Central memory CD8-positive, alpha-beta T cell (primary cell): ENCODE measurements around the gene CD180.
A peak's percentile ranks its signal among the peaks of the same experiment; 100 is the strongest.

Source experiments
- ATAC-seq: fragments of 150-1000 bp; cut with Tn5 transposase; replicated peaks from 2 replicates; pipeline ENCODE4 v1.10.0; 2022; ENCODE audit warnings: mild to moderate bottlenecking, moderate FRiP score, moderate number of reproducible peaks; ENCODE audit not compliant: poor library complexity, severe bottlenecking; ENCODE audit errors: extremely low read depth
- DNase-seq, 2 donors: peaks; one replicate each; pipeline ENCODE4 v3.0.0; 2021; ENCODE audit warnings: low spot score in 2 of 2
- H3K27ac Mint-ChIP-seq: one replicate; pipeline ENCODE4 v1.8.0; 2022; ENCODE audit warnings: low read depth, mild to moderate bottlenecking, moderate library complexity, mixed read lengths
- H3K27me3 Mint-ChIP-seq: one replicate; pipeline ENCODE4 v1.8.0; 2022; ENCODE audit warnings: mixed read lengths
- H3K36me3 Mint-ChIP-seq: one replicate; pipeline ENCODE4 v1.8.0; 2022; ENCODE audit warnings: mild to moderate bottlenecking, moderate library complexity, mixed read lengths; ENCODE audit not compliant: insufficient read depth
- H3K4me1 Mint-ChIP-seq: one replicate; pipeline ENCODE4 v1.8.0; 2022; ENCODE audit warnings: mixed read lengths
- H3K4me3 Mint-ChIP-seq: one replicate; pipeline ENCODE4 v1.8.0; 2022; ENCODE audit warnings: mild to moderate bottlenecking, moderate library complexity, mixed read lengths
- H3K9me3 Mint-ChIP-seq: one replicate; pipeline ENCODE4 v1.8.0; 2022; ENCODE audit warnings: mixed read lengths

CD180 gene

DNA sequence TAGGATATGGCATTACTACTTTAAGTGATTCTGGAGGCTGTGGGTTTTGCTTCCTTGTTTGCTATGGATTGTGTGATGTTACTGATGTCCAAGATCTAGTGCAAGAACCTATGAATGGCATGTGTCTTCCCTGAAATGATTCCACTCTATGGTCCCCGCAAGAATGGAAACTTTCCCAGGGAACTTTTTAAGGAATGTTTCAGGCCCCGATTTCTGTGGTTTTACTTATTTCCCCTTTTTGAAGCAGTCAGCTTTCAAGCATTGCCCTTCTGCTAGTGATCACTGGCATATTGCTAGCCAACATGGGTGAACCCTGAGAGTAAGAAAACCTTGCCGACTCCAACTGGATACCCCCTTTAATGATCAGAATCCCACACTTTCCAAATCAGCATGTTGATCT lies 26.6 kb upstream of the CD180 start:
- peak overlapping the region; percentile 96 for H3K27ac Mint-ChIP-seq
- H3K36me3 Mint-ChIP-seq = no peaks in the 10 kb centered on the region
- peaks cover 47% of the 10 kb centered on the region for H3K4me1 Mint-ChIP-seq
- H3K4me3 Mint-ChIP-seq = no peak overlapping the region
- H3K27me3 Mint-ChIP-seq = no peaks in the 10 kb centered on the region
- no peaks in the 10 kb centered on the region for H3K9me3 Mint-ChIP-seq
- no peak for ATAC-seq
- DNase-seq = no peak

DNA sequence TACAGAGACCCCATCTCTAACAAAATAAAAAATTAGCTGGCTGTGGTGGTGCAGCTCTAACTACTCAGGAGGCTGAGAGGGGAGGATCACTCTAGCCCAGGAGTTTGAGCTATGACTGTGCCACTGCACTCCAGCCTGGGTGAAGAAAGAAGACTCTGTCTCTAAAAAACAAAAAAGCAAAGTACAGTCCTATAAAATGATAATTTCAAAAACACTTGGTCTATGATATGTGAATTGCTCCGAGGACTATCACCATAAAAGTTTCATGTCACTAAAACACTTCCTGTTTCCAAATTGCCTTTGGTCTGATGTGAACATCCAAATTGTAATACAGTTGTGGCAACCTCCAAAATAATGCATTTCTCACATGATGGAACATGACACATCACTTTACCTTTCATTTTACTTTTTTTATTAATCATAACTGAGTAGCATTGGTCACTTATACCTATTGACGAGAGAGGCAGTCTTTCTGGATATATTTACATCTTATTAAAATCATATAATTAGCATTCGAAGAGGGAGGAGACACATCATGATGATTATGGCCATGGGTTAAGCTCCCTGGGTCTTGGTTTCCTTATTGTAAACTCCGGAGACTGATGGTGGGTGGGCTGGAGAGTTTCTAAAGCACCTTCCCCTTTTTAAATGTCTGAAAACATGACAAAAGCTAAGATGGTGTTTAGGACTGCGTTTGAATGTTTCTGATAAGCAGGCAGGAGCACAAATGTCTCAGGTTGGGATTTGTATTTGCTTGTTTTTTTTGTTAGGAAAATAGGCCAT lies 25.8 kb upstream of the CD180 start:
- DNase-seq = no peak
- H3K9me3 Mint-ChIP-seq = no peaks in the 10 kb centered on the region
- no peaks in the 10 kb centered on the region for H3K36me3 Mint-ChIP-seq
- peaks cover 55% of the 10 kb centered on the region for H3K4me1 Mint-ChIP-seq
- H3K4me3 Mint-ChIP-seq = peak overlapping the region; percentile 66
- H3K27me3 Mint-ChIP-seq = no peaks in the 10 kb centered on the region
- peak overlapping the region; percentile 96 for H3K27ac Mint-ChIP-seq
- ATAC-seq = peak; percentile 20

DNA sequence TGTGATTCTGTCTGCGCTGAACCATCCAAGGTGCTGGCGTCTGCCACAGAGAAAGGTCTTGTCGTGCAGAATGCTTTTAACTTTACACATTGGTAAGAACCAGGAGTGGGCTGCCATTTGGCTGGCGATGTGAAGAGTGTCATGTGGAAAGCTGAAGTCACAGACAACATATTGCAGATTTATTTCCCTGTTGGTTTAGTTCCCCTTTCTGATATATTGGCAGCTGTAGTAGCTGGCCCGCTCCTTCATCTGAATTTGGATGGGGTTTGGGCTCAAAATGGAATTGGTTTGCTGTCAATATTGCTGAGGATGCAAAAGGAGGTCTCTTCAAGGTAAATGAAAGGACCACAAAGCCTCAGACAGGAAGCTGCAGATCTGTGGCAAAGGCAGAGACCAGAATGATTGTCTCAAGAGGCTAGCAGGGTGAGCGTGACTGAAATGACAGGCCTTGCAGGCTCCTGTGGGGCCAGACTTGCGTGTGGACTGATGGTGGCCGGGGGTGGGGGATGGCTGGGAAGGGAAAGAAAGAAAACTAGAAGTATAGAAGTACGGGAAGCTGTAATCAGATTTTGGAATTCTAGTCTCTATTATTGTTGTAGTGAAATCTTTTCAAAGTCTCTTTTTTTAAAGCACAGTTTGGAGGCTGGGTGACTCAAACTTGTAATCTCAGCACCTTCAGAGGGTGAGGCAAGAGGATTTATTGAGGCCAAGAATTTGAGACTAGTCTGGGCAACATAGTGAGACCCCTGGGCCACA lies 25.1 kb upstream of the CD180 start:
- Mint-ChIP-seq H3K36me3 (no peaks in the 10 kb centered on the region), H3K27me3 (no peaks in the 10 kb centered on the region), H3K27ac (peak overlapping the region; percentile 96), H3K4me3 (peak overlapping the region; percentile 66), H3K4me1 (peaks cover 63% of the 10 kb centered on the region), H3K9me3 (no peaks in the 10 kb centered on the region)
- peak in 1 of 2 donors; percentile 29 for DNase-seq
- ATAC-seq = peak; percentile 88

DNA sequence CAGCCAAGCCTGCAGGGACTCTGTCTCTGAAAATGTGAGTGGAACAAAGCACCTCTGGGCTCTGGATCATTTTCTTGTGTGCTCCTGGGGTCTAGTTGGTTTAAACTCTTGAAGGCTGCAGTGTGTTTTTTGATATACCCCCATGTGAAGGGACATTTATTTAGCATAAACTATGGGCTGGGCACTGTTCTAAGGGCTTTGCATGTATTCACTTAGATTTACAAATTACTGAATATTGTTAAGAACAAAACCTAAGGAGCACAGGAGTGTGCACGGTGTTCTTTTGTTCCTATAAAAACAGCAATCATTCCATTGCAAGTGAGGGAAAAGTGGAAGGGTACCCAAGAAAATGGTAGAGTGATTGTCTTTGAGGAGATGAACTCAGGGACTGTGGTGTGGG lies 20.0 kb upstream of the CD180 start:
- peak overlapping the region; percentile 97 for H3K27ac Mint-ChIP-seq
- DNase-seq = no peak
- H3K4me3 Mint-ChIP-seq = peak overlapping the region; percentile 62
- H3K36me3 Mint-ChIP-seq = peaks cover 11% of the 10 kb centered on the region
- no peak for ATAC-seq
- H3K27me3 Mint-ChIP-seq = no peaks in the 10 kb centered on the region
- H3K9me3 Mint-ChIP-seq = no peaks in the 10 kb centered on the region
- peaks cover 64% of the 10 kb centered on the region for H3K4me1 Mint-ChIP-seq

DNA sequence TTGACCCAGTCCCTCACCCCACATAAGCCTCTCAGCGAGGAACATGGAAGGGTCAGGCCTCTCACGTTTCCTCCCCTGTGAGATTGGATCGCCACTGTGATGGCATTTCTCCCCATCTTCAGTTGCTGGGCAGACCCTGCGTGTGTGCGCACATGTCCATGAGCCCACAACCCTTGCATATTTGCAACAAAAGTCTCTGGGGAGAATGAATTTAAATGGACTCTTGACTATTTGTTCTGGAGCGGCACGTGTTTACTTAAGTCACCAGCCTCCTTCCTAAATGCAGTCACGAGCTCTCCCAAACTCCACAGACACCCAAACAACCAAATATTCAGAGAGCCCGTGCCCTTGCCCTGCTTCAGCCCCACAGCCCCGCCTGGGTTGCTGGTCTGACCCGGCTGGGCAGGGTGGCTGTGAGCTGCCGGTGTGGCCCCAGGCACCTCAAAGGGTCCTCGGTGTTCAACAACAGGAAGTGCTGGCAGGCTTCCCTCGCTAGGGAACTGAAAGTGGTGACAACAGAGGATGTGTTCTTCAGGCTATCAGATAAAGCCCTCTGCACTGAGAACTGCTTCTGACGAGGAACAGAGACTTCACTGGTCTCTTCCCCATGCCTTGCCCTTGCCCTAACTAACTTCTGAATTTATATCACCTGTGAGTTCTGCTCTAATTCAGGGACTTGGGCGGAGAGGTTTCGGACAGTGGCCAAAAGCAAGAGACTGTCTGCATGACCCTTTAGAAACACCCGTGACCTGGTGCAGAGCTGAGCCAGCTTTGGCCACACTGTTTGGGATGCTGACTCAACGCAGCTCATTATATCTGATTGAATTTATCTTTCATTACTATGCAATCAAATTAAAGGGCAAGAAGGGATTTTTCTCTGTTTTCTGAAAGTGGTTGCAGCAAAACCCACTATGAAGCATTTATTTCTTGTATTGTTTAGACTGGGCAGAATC lies 19.2 kb upstream of the CD180 start:
- peak overlapping the region; percentile 62 for H3K4me3 Mint-ChIP-seq
- ATAC-seq = peak; percentile 99

DNA sequence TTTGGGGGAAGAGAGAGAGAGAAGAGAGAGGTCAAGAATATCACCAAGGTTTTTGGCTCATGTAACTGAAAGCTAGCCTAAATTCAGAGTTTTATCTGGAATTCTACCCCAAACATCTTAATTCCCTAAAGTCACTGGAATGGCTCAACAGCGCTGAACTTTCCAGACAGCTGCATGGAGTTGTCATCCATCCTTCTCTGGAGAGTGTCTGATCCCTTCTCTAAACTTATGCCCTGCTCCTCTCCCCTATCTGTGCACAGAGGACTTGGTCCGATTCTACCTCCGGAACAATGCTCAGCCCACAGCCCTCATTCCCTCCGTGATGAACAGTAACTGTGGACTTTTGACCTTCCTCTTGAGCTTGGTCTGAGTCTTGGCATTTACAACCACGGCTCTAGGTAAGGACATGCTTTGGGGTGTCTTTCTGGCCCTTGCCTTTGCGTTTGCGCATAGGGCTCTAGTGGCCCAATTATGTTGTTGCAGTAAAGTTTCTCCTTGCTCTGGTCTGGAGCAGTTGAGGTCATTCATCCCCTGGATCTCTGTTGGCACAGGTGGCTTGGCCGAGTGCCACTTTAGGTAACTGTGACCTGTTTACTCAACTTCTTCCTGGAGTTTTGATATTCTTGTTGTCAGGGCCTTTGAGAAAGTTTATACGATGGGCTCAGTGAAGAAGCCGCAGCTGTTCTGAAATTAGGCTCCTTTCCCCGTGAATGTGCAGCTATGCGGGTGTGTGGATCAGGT lies 18.3 kb upstream of the CD180 start:
- H3K9me3 Mint-ChIP-seq = no peaks in the 10 kb centered on the region
- no peak for ATAC-seq
- peak overlapping the region; percentile 97 for H3K27ac Mint-ChIP-seq
- no peaks in the 10 kb centered on the region for H3K27me3 Mint-ChIP-seq
- H3K4me3 Mint-ChIP-seq = peak overlapping the region; percentile 62
- DNase-seq = no peak
- peaks cover 55% of the 10 kb centered on the region for H3K4me1 Mint-ChIP-seq
- peaks cover 11% of the 10 kb centered on the region for H3K36me3 Mint-ChIP-seq

More for the DNA sequence above, 19.2 kb upstream of the CD180 start:
- H3K27ac Mint-ChIP-seq = peak overlapping the region; percentile 97
- peaks cover 11% of the 10 kb centered on the region for H3K36me3 Mint-ChIP-seq
- DNase-seq = peak; percentile 41 to 68
- H3K4me1 Mint-ChIP-seq = peaks cover 56% of the 10 kb centered on the region
- H3K27me3 Mint-ChIP-seq = no peaks in the 10 kb centered on the region
- no peaks in the 10 kb centered on the region for H3K9me3 Mint-ChIP-seq

DNA sequence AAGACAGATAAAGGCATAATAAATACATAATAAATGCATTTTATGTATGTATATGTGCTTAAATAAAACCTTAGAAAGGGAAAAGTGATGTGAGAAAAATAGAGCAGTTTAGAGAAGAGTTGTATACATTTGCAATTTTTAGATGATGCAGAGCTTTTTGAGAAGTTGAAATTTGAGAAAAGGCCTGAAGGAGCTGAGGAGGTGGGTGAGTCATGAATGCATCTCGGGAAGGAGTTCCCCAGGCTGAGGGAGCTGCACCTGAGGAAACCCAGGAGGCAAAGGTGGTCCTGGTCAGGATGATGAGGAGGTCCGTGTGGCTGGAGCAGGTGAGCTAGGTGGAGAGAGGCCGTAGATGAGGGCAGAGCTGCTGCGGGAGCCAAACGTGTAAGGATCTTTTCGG lies 17.4 kb upstream of the CD180 start:
- Mint-ChIP-seq H3K36me3 (peaks cover 11% of the 10 kb centered on the region), H3K27me3 (no peaks in the 10 kb centered on the region), H3K27ac (peak overlapping the region; percentile 93), H3K9me3 (no peaks in the 10 kb centered on the region), H3K4me3 (peak overlapping the region; percentile 8), H3K4me1 (peaks cover 58% of the 10 kb centered on the region)
- DNase-seq (no peak), ATAC-seq (no peak)

DNA sequence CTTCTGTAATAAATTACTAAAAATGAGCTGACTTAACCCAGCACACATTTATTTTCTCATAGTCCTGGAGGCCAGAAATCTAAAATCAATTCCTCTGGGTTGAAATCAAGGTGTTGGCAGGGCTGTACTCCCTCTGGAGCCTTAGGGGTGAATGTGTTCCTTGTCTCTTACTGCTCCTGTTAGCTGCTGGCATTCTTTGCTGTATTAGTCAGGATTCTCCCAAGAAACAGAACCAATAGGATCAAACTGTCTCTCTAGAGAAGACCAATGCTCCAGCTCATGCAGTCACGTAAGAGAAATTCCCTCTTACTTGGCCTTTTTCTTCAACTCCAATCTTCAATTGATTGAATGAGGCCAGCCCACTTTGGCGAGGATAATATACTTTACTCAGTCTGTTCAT lies 15.3 kb upstream of the CD180 start:
- no peaks in the 10 kb centered on the region for H3K9me3 Mint-ChIP-seq
- ATAC-seq = no peak
- DNase-seq = no peak
- H3K27ac Mint-ChIP-seq = peak overlapping the region; percentile 37
- H3K4me3 Mint-ChIP-seq = no peak overlapping the region
- no peaks in the 10 kb centered on the region for H3K27me3 Mint-ChIP-seq
- peaks cover 15% of the 10 kb centered on the region for H3K36me3 Mint-ChIP-seq
- H3K4me1 Mint-ChIP-seq = peaks cover 55% of the 10 kb centered on the region

DNA sequence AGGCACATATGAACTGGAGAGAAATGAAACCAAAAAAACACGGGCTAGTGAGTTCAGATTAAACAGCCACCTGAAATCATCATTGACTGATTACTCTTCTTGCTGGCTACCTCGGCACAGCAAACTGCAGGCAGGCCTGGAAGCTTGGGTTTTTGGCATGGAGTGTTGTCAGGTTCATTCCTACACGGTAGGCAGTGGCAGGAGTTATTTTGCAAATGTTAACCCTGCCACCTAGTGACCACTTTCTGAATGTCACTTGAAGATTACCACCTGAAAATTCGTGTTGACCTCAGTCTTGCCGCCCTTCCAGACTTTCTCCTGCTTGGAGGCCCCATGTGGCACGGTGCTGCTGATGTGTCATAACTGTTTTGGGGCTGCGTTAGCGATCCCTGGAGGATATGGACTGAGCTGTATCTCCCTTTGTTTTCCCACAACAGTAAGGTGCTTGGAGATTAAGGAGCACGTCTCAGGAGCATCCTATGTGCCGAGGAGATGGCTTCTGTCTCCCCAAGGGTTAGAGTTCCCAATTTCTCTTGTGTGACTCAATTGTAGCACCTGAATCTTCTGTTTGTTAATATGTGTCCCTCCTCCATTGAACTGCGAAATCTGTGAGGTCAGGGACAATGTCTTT lies 12.7 kb upstream of the CD180 start:
- H3K4me1 Mint-ChIP-seq = peaks cover 53% of the 10 kb centered on the region
- no peak overlapping the region for H3K4me3 Mint-ChIP-seq
- H3K27me3 Mint-ChIP-seq = no peaks in the 10 kb centered on the region
- no peak overlapping the region for H3K27ac Mint-ChIP-seq
- H3K9me3 Mint-ChIP-seq = no peaks in the 10 kb centered on the region
- ATAC-seq = peak; percentile 31
- H3K36me3 Mint-ChIP-seq = peaks cover 7% of the 10 kb centered on the region
- peak; percentile 42 to 53 for DNase-seq

DNA sequence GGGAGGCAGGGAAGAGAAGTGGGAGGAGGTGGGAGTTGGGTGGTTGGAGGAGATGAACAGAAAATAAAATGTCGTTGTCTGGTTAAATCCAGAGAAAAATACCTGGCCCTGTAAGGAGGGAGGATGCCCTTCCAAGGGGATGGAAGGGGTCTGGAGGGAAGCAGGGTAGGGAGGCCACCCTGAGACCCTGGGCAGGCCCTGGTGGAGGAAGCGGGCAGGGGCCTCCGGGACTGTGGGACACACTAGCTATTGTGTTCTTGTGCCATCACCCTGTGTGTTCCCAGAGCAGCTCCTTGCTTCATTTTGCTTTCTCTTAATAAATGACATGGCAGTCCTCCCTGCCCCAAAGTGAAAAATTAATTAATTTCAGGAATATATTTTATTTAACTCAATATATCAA lies 11.8 kb upstream of the CD180 start:
- H3K4me1 Mint-ChIP-seq = peaks cover 51% of the 10 kb centered on the region
- no peaks in the 10 kb centered on the region for H3K9me3 Mint-ChIP-seq
- ATAC-seq (no peak), DNase-seq (no peak)
- no peak overlapping the region for H3K4me3 Mint-ChIP-seq
- H3K27ac Mint-ChIP-seq = peak overlapping the region; percentile 78
- no peaks in the 10 kb centered on the region for H3K27me3 Mint-ChIP-seq
- peaks cover 6% of the 10 kb centered on the region for H3K36me3 Mint-ChIP-seq

DNA sequence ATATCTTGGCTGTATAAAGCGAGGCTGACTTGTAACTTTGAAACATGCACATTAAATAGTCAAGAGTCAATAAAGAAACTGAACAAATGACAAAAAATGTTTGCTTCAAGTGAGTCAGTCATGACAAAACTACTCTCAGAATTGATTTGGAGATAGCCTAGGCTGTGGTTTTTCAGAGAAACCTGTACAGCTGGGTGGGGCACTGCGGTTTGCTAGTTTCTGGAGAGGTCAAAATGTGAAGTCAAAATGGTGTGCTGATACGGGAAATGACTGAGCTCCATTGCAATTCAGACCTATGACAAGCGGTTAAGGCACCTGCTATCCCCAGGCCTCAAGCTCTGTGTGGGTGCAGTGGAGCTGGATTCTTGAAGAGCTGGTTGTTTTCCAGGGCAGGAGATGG lies 10.3 kb upstream of the CD180 start:
- peaks cover 51% of the 10 kb centered on the region for H3K4me1 Mint-ChIP-seq
- H3K9me3 Mint-ChIP-seq = no peaks in the 10 kb centered on the region
- no peaks in the 10 kb centered on the region for H3K27me3 Mint-ChIP-seq
- peaks cover 6% of the 10 kb centered on the region for H3K36me3 Mint-ChIP-seq
- ATAC-seq (peak; percentile 94), DNase-seq (peak; percentile 53 to 73)
- H3K4me3 Mint-ChIP-seq = peak overlapping the region; percentile 37
- H3K27ac Mint-ChIP-seq = peak overlapping the region; percentile 78
